GM19025 (cell line): ENCODE measurements around the gene CETN1.
A peak's percentile ranks its signal among the peaks of the same experiment; 100 is the strongest.

Experiments used
- ATAC-seq: cut with Tn5 transposase; IDR thresholded peaks from one replicate; pipeline ENCODE4 v1.9.1; 2021; ENCODE audit warnings: mild to moderate bottlenecking, low read depth, moderate library complexity; ENCODE audit not compliant: unreplicated experiment

Gene CETN1

DNA sequence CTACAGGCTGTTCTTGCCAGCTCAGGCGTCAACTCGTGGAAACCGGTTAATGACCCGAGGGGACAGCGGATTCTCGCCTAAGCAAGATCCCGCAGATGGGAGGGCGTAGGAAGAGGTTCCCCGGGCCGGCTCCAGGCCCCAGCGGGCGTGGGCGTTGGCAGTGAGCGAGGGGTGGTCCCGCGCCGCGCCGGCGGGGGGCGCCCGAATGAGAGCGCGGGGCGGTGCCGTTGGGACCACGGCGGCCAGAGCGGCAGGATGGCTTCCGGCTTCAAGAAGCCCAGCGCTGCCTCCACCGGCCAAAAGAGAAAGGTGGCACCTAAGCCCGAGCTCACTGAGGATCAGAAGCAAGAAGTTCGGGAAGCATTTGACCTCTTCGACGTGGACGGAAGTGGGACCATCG, at the start of gene CETN1:
Gene CETN1 (plus strand): TSS at position 227 of the 400 bp plus-strand sequence. CDS start 29 bp downstream, at position 256.
- no peak for ATAC-seq

- ATAC-seq: no peak
Measured at GRCh38 chr18:532018-532417, 48.2 kb upstream of the CETN1 start.

- no peak for ATAC-seq
Measured at GRCh38 chr18:532632-533031, 47.5 kb upstream of the CETN1 start.

GRCh38 chr18:533995-534601, 46.1 kb upstream of the CETN1 start:
- ATAC-seq: no peak

DNA sequence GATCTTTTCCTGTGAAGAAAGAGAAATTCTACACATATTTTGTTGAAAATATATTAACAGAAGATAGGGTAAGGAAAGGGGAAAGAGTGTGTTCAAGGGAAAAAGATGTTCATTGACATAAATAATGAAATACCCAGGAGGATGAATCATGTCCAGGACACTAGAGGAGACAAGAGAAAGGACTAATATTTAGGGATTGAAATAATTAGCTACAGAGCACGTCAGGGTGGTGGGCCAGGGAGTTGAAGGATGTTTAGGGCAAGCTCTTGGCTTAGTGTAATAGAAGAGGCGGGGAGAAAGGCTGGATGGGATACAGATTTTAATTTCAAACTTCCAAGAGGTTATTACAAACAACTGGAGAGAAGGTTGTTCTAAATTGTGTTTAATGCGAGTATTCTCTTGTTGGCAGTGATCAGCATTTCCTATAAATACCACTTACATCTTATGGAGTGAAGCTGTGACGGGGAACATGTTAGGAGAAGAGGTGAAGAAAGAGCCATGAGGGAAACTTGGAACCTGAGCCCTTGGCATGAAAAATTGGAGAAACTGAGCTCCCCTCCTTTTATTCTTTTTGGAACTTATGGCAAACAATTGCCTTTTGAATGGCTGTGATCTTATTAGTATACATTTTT, 36.6 kb upstream of the CETN1 start:
- ATAC-seq: no peak

- ATAC-seq: no peak
Measured at GRCh38 chr18:549967-550366, 30.2 kb upstream of the CETN1 start.

- peak; percentile 98 for ATAC-seq
Measured at GRCh38 chr18:551404-552061, 28.6 kb upstream of the CETN1 start.

- ATAC-seq: no peak
Measured at GRCh38 chr18:555705-556457, 24.3 kb upstream of the CETN1 start.

DNA sequence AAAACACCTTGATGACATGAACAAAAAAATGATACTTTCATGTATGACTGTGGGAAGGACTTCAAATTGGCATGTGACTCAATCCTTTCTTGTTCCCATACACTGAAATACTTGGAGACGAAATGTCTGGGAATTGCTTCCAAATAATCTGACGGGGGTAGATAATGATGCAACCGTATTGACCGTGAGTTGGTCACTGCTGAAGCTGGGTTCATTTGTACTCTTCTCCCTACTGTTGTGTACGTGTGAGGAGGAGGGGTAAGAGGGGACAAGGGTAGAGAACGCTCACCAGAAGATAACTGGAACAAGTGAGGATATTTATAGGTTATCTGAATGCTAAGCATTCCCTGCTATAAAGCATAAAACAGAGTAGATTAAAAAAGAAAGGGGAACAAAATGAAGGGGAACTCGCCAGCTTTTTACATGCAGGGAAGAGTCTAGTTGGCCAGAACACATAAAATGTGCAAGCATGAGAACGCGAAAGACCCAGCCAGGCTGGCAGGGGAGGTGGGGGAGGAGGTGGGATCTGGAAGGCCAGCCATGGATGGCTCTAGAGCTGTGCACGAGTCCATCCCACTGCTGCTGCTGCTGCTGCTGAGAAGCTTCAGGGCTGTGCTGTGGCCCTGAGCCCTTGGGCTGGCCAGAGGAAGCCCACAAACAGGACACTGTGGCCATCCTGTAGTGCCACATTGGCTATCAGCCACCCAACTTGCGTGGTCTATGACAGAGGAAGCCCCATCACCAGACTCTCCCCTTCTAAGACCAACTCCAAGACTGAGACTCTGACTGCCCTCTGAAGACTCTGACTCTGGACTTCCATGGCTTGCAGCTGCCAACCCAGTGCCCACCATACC, 15.2 kb upstream of the CETN1 start:
- ATAC-seq: no peak

- no peak for ATAC-seq
Measured at GRCh38 chr18:565562-566061, 14.6 kb upstream of the CETN1 start.

- no peak for ATAC-seq
Measured at GRCh38 chr18:567122-567521, 13.1 kb upstream of the CETN1 start.

DNA sequence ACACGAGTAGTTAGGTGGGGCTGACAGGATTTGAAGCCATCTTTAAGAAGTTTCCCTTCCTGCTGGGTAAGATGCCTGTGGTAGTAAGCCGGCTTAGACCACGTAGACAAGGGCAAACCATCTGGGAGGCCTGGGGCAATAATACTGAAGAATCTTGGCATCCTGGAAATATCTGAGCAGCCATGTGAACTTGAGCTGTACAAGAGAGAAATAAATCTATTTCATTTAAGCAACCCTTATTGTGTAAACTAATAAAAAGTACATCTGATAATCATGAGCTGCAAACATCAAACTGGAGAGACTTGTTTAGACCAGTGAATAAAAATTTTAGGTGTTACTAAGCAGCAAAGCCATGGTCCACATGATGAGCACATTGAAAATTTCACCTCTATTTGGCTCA, 11.4 kb upstream of the CETN1 start:
- ATAC-seq: no peak

- no peak for ATAC-seq
Measured at GRCh38 chr18:570256-570655, 9.9 kb upstream of the CETN1 start.

DNA sequence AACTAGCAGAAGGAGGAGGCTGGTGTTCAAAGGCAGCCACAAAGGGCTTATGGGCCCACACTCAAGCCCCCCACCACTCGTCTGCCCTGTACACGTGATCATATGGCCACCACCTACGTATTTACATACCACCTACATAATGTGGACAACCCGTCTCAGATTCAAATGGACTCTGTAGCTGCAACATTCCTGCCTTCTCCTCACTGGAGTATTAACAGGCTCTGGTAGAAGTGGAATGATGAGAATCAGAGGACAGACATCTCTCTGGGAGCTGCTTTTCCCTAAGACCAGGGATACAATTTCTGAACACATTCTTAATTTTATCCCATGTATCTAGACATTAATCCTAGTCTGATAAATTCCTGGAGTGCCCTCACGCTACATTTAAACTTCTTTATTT, 9.5 kb upstream of the CETN1 start:
- no peak for ATAC-seq

- ATAC-seq: no peak
Measured at GRCh38 chr18:572091-572830, 7.9 kb upstream of the CETN1 start.

DNA sequence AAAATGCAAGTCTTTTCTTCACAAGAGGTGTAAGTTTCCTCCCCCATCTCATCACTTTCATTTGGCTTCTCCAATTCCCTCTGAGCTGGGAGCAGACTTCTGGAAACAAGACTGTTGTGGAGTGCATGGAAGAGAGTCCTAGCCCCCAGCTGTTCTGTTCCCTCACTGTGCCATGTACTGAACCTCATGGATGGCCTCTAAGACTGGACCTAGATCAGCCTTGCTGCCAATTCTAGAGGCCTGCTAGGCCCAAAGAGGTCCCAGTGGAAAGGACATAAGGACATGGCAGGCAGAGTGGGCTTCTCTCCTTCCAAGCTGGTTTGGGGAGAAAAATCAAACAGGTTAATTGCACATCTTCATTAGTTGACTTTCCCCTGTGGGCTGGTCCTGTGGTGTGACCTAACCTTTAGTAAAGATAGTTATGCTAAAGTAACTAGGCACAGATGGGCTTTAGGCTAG, 7.3 kb upstream of the CETN1 start:
- ATAC-seq: no peak

GRCh38 chr18:573385-573784, 6.8 kb upstream of the CETN1 start:
- ATAC-seq: no peak

DNA sequence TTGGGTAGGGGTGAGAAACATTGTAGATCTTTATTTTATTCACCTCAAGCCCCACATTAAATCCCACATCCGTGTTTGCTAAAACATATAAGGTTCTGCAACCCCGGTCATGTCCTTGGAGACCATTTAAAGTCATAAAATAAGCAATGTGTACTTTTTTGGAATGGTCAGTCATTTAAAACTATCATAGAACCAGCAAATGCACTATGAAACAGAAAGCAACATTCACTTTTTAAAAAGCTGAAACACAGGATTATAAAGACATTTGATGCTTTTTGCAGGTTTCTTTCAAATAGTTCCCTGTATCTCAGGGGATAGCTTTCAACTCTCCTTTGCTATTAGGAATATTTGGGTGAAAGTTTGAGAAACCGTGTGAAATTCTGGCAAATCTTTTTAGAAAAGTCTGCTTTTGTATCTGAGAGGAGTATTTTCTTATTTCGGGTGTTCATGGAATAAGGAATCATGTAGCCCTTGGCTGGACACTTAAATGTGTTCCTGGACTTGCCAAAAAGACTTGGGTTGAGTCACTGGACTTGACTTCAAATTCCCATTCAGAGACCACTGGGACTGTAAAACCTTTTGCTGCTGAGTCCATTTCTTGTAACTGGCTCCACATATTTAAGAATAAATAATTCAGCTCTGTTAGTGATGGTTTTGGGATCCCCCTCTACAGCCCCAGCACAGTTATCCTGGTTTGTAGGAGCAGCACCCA, 5.9 kb upstream of the CETN1 start:
- no peak for ATAC-seq
